Endometrial microvascular endothelial cells (primary cell): Measurements from ENCODE around the gene ROR1. TPM values are rescaled to one million over a fixed set of nuclear protein-coding genes. Genes with fewer than 3 reads are reported as not detected.
"Not testable (repeated sequence)": the region's sequence is repeated elsewhere in the genome, so short reads cannot be mapped to it uniquely, and the experiment has no call there.

Source experiments
- in situ Hi-C: cut with HindIII; loops from 2 replicates; pipeline ENCODE4 v1.10.0; 2017; ENCODE audit warnings: low sequenced_read_pairs, low pct_unique_long_range_greater_than_20kb; ENCODE audit errors: inconsistent ontology term
- total RNA-seq: library from RNA; depleted of rRNA; stranded (reverse); fragments of >200 nt; gene quantifications from one replicate; pipeline ENCODE4 v1.2.3, GENCODE V29; 2015; ENCODE audit errors: inconsistent ontology term

The ROR1 gene
- total RNA-seq, 1 donor from 2014 or later = 3.1 TPM

GRCh38 chr1:63787875-63788274, 14.1 kb downstream of the ROR1 start:
- in situ Hi-C loops = no loop called here

- in situ Hi-C loops = no loop called here
Measured at GRCh38 chr1:63789856-63790605, 16.2 kb downstream of the ROR1 start.

GRCh38 chr1:63790989-63791388, 17.2 kb downstream of the ROR1 start:
- in situ Hi-C loops = no loop called here

GRCh38 chr1:63792152-63792551, 18.3 kb downstream of the ROR1 start:
- in situ Hi-C loops = no loop called here

- in situ Hi-C loops = no loop called here
Measured at GRCh38 chr1:63793741-63794240, 20.0 kb downstream of the ROR1 start.

- in situ Hi-C loops = no loop called here
Measured at GRCh38 chr1:63794354-63794753, 20.5 kb downstream of the ROR1 start.

- in situ Hi-C loops = no loop called here
Measured at GRCh38 chr1:63794939-63795378, 21.1 kb downstream of the ROR1 start.

- in situ Hi-C loops = no loop called here
Measured at GRCh38 chr1:63795455-63795854, 21.6 kb downstream of the ROR1 start.

- in situ Hi-C loops = no loop called here
Measured at GRCh38 chr1:63797056-63797726, 23.4 kb downstream of the ROR1 start.

- in situ Hi-C loops = no loop called here
Measured at GRCh38 chr1:63798284-63798683, 24.5 kb downstream of the ROR1 start.

- in situ Hi-C loops = no loop called here
Measured at GRCh38 chr1:63799307-63799706, 25.5 kb downstream of the ROR1 start.

GRCh38 chr1:63799820-63800219, 26.0 kb downstream of the ROR1 start:
- in situ Hi-C loops = no loop called here

- in situ Hi-C loops = no loop called here
Measured at GRCh38 chr1:63802109-63802508, 28.3 kb downstream of the ROR1 start.

GRCh38 chr1:63804829-63805484, 31.1 kb downstream of the ROR1 start:
- in situ Hi-C loops = no loop called here

GRCh38 chr1:63807046-63807445, 33.2 kb downstream of the ROR1 start:
- in situ Hi-C loops = no loop called here

GRCh38 chr1:63810936-63811469, 37.2 kb downstream of the ROR1 start:
- in situ Hi-C loops = no loop called here

GRCh38 chr1:63812071-63812700, 38.4 kb downstream of the ROR1 start:
- in situ Hi-C loops = no loop called here

GRCh38 chr1:63813829-63814277, 40.0 kb downstream of the ROR1 start:
- in situ Hi-C loops = no loop called here

- in situ Hi-C loops = not testable (repeated sequence)
Measured at GRCh38 chr1:63816217-63816815, 42.5 kb downstream of the ROR1 start.
